ENCODE measurements around the gene AK5.

Gene AK5

DNA sequence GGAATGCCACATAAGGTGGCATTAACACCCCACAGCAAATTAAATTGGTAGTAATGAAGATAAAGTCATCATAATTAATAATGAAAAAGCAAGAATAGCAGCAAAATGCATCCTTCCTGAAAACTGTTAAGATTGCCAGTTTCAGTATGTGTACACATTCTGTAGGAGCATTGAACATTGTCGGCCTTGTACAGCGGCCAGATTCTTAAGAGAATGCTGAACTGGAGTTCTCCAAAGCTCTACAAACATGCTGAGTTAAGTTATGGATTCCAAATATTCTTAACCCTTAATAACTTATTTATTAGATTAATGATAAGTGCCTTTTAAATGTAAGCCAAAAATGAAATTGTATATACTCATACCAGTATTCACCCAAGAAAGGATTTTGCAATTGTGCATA lies 189.9 kb downstream of the AK5 start:
- no peak overlapping the region for H3K4me3 ChIP-seq (ENCODE audit: low read length)
- TF ChIP-seq, protein P1, sequence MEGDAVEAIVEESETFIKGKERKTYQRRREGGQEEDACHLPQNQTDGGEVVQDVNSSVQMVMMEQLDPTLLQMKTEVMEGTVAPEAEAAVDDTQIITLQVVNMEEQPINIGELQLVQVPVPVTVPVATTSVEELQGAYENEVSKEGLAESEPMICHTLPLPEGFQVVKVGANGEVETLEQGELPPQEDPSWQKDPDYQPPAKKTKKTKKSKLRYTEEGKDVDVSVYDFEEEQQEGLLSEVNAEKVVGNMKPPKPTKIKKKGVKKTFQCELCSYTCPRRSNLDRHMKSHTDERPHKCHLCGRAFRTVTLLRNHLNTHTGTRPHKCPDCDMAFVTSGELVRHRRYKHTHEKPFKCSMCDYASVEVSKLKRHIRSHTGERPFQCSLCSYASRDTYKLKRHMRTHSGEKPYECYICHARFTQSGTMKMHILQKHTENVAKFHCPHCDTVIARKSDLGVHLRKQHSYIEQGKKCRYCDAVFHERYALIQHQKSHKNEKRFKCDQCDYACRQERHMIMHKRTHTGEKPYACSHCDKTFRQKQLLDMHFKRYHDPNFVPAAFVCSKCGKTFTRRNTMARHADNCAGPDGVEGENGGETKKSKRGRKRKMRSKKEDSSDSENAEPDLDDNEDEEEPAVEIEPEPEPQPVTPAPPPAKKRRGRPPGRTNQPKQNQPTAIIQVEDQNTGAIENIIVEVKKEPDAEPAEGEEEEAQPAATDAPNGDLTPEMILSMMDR (IDR thresholded peaks at IDR 0.05; ENCODE audit: low read depth, low read length): no peak
- no peak for TF ChIP-seq EZH2phosphoT487 (IDR thresholded peaks at IDR 0.05; ENCODE audit: low read depth)
- no peaks in the 10 kb centered on the region for H3K9me3 ChIP-seq (ENCODE audit: insufficient read depth, low read length)
- H3K27ac ChIP-seq (ENCODE audit: low read length): no peak overlapping the region
- H3K4me1 ChIP-seq (ENCODE audit: low read length): no peaks in the 10 kb centered on the region
- no peaks in the 10 kb centered on the region for H3K27me3 ChIP-seq (ENCODE audit: low read depth, low read length)
- H3K79me2 ChIP-seq (ENCODE audit: low read length): no peaks in the 10 kb centered on the region
- no peak overlapping the region for H3K9ac ChIP-seq (ENCODE audit: low read length)
- H2AFZ ChIP-seq (ENCODE audit: low read depth, low read length): no peak overlapping the region
- H3K4me2 ChIP-seq (ENCODE audit: low read length): no peak overlapping the region
- H3K36me3 ChIP-seq (replicated peaks; ENCODE audit: low read depth, low read length): no peaks in the 10 kb centered on the region
- no peaks in the 10 kb centered on the region for H4K20me1 ChIP-seq (ENCODE audit: insufficient read depth, low read length)

DNA sequence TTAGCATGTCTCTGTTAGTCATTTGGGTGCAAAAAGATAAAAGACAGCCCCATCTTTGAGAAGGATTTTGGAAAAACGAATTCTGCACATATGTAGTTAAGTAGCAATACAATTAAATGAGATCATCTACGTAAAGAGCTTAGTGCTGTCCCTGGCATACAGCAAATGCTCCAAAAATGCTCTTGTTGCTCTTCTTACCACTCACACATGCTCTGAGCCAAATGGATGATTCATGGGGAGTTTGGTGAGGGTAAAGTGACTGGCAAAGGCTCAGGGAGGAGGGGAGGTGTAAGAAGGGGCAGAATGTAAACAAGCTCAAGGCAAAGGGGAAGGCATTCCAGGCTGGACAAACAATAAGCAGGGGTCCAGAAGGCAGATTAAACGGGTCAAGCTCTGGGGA lies 191.9 kb downstream of the AK5 start:
- H2AFZ ChIP-seq (ENCODE audit: low read depth, low read length): no peak overlapping the region

GRCh38 chr1:77475641-77476040 lies 193.8 kb downstream of the AK5 start:
- TF ChIP-seq, protein P1 (IDR thresholded peaks at IDR 0.05; ENCODE audit: low read depth, low read length): no peak
- TF ChIP-seq EZH2phosphoT487 (IDR thresholded peaks at IDR 0.05; ENCODE audit: low read depth): no peak
- Histone ChIP-seq H3K27ac (ENCODE audit: low read length) (no peak overlapping the region), H3K4me1 (ENCODE audit: low read length) (no peaks in the 10 kb centered on the region), H3K27me3 (ENCODE audit: low read depth, low read length) (no peaks in the 10 kb centered on the region), H2AFZ (ENCODE audit: low read depth, low read length) (no peak overlapping the region), H3K9ac (ENCODE audit: low read length) (no peak overlapping the region), H3K36me3 (replicated peaks; ENCODE audit: low read depth, low read length) (no peaks in the 10 kb centered on the region), H4K20me1 (ENCODE audit: insufficient read depth, low read length) (no peaks in the 10 kb centered on the region), H3K79me2 (ENCODE audit: low read length) (no peaks in the 10 kb centered on the region), H3K4me2 (ENCODE audit: low read length) (no peak overlapping the region), H3K9me3 (ENCODE audit: insufficient read depth, low read length) (no peaks in the 10 kb centered on the region), H3K4me3 (ENCODE audit: low read length) (no peak overlapping the region)

More for the DNA sequence above, 191.9 kb downstream of the AK5 start:
- Histone ChIP-seq H3K4me3 (ENCODE audit: low read length) (no peak overlapping the region), H3K36me3 (replicated peaks; ENCODE audit: low read depth, low read length) (no peaks in the 10 kb centered on the region), H3K9me3 (ENCODE audit: insufficient read depth, low read length) (no peaks in the 10 kb centered on the region), H4K20me1 (ENCODE audit: insufficient read depth, low read length) (no peaks in the 10 kb centered on the region), H3K27me3 (ENCODE audit: low read depth, low read length) (no peaks in the 10 kb centered on the region), H3K79me2 (ENCODE audit: low read length) (no peaks in the 10 kb centered on the region), H3K9ac (ENCODE audit: low read length) (no peak overlapping the region), H3K27ac (ENCODE audit: low read length) (no peak overlapping the region), H3K4me2 (ENCODE audit: low read length) (no peak overlapping the region), H3K4me1 (ENCODE audit: low read length) (no peaks in the 10 kb centered on the region)
- TF ChIP-seq, protein P1 (IDR thresholded peaks at IDR 0.05; ENCODE audit: low read depth, low read length): no peak
- TF ChIP-seq EZH2phosphoT487 (IDR thresholded peaks at IDR 0.05; ENCODE audit: low read depth): no peak

DNA sequence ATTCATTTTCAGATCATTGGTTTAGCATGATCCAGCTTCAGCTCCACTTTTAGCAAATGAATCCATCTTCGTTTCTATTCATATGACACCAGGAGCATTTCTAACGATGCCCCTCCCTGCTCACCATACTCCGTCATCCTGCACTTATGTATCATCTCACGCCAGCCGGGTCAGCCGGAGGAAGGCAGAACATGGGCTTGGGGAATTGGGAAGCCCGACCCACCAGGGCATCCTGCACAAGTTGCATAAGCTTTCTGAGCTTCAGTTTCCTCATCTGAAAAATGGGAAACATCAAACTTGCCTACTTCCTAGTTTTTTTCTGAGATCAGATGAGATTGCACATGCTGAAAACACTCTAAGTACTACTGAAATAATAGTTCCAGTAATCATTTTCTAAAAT lies 194.7 kb downstream of the AK5 start:
- no peak overlapping the region for H2AFZ ChIP-seq (ENCODE audit: low read depth, low read length)
- H3K9ac ChIP-seq (ENCODE audit: low read length): no peak overlapping the region
- H3K4me3 ChIP-seq (ENCODE audit: low read length): no peak overlapping the region
- H3K36me3 ChIP-seq (replicated peaks; ENCODE audit: low read depth, low read length): no peaks in the 10 kb centered on the region
- no peak overlapping the region for H3K27ac ChIP-seq (ENCODE audit: low read length)
- TF ChIP-seq, protein P1 (IDR thresholded peaks at IDR 0.05; ENCODE audit: low read depth, low read length): no peak
- TF ChIP-seq EZH2phosphoT487 (IDR thresholded peaks at IDR 0.05; ENCODE audit: low read depth): no peak
- H3K9me3 ChIP-seq (ENCODE audit: insufficient read depth, low read length): no peaks in the 10 kb centered on the region
- H3K4me1 ChIP-seq (ENCODE audit: low read length): no peaks in the 10 kb centered on the region
- no peak overlapping the region for H3K4me2 ChIP-seq (ENCODE audit: low read length)
- H3K27me3 ChIP-seq (ENCODE audit: low read depth, low read length): no peaks in the 10 kb centered on the region
- H4K20me1 ChIP-seq (ENCODE audit: insufficient read depth, low read length): no peaks in the 10 kb centered on the region
- H3K79me2 ChIP-seq (ENCODE audit: low read length): no peaks in the 10 kb centered on the region

Measured in OCI-LY3 (cell line).